GM19467 (cell line): Measurements from ENCODE around the gene SERPINC1.
"Not testable (repeated sequence)": the region's sequence is repeated elsewhere in the genome, so short reads cannot be mapped to it uniquely, and the experiment has no call there.

Experiments
- ATAC-seq: cut with Tn5 transposase; IDR thresholded peaks from one replicate; pipeline ENCODE4 v1.9.1; 2021; ENCODE audit warnings: mild to moderate bottlenecking, moderate library complexity; ENCODE audit not compliant: unreplicated experiment

SERPINC1 gene

DNA sequence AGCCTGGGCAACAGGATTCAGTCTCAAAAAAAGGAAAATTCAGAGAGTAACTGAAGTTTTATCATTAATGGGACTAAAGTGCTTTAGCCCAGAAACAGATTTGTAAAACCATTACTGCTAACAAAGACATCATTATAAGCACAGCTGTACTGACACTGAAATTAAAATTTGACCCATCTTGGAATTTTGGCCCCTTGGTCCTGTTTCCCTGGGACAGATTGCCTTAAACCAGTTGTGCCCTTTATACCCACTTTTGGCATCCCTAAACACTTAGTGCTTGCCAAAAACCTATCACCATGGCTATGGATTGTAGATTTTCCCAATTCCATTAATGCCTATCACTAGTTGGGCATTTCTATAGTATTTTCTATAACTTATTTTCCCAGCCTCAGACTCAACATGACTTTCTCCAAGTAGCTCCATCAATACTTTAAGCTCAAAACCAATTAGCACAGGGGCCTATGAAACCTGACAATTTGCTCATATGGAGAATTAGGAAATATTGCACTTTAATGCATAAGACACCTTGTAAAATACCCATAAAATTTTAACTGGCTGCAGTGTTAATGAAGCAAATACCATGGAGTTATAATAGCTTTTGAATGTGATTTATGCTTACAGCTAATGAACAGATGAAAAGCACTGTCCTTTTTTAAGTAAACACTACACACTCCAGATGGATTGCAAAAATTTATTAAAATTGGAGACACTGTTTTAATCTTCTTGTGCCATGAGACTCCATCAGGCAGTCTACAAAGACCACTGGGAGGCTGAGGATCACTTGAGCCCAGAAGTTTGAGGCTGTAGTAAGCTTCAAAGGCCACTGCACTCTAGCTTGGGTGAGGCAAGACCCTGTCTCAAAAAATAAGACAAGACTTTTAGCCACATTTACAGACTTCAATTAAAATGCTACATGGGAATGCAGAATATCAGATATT lies 53.6 kb downstream of the SERPINC1 start:
- no peak for ATAC-seq

- no peak for ATAC-seq
Observed at GRCh38 chr1:173862769-173863223, 54.3 kb downstream of the SERPINC1 start.

DNA sequence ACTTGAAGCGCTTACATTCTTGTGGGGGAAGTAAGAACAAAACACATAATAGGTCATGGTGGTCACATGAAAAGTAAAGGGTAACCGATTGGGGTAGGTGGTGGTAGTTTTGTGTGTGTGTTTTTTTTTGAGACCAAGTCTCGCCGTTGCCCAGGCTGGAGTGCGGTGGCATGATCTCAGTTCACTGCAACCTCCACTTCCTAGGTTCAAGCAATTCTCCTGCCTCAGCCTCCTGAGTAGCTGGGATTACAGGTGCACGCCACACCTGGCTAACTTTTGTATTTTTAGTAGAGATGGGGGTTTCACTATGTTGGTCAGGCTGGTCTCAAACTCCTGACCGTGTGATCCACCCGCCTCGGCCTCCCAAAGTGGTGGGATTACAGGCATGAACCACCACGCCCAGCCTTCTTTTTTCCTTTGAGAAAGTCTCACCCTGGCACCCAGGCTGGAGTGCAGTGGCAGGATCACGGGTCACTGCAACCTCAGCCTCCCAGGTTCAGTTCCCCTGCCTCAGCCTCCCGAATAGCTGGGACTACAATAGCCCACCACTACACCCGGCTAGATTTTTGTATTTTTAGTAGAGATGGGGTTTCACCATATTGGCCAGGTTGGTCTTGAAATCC lies 54.9 kb downstream of the SERPINC1 start:
- not testable (repeated sequence) for ATAC-seq

DNA sequence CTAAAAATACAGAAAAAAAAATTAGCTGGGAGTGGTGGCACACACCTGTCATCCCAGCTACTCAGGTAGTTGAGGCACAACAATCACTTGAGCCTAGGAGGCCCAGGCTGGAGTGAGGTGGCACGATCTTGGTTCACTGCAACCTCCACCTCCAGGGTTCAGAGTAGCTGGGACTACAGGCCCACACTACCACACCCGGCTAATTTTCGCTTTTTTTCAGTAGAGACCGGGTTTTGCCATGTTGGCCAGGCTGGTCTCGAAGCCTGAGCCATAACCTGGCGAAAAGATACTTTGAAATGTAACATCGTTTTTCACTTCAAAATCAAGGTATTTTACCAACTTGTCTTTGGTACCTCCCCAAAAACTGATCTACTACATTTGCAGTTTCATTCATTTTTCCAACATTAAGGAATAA lies 55.4 kb downstream of the SERPINC1 start:
- ATAC-seq: no peak

DNA sequence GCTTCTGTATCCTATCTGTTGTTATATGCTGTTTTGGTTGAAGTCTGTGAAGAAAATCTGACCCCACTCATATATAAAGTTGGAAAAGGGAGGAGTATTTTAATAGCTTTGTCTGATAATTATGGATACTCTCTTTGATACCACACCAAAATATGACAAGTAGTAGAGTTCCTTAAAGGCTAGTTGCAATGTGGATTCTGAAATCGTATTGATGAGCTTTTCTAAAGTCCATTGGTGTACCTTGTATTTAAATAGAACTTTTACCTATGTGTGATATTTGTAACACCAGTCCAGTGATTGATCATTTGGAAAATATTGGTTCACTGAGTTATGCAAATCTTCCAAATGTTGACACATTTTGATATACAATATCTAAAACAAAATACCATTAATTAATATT lies 57.1 kb downstream of the SERPINC1 start:
- no peak for ATAC-seq

- not testable (repeated sequence) for ATAC-seq
Observed at GRCh38 chr1:173859547-173859946, 57.6 kb downstream of the SERPINC1 start.

DNA sequence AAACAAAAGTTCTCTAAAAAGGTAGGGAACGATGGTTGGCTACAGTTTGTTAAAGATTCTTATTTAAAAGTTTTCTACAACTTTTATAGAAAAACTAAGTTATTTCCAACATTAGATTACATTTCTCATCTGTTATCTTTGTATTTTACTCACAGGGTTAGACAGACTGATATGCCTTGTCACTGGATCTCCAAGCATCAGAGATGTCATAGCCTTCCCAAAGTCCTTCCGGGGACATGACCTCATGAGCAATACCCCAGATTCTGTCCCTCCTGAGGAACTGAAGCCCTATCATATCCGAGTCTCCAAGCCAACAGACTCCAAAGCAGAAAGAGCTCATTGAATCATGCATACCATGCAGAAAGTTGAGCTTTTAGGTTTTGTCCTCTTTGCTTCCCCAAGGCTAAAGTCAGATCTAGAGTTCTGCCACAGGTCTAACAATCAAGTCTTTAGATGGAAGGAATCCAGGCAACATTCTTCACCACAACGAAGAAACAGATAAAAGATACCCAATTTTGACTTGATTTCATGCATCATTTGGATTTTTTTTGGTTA lies 59.7 kb downstream of the SERPINC1 start:
- ATAC-seq: no peak

GRCh38 chr1:173856903-173857302 lies 60.2 kb downstream of the SERPINC1 start:
- no peak for ATAC-seq

DNA sequence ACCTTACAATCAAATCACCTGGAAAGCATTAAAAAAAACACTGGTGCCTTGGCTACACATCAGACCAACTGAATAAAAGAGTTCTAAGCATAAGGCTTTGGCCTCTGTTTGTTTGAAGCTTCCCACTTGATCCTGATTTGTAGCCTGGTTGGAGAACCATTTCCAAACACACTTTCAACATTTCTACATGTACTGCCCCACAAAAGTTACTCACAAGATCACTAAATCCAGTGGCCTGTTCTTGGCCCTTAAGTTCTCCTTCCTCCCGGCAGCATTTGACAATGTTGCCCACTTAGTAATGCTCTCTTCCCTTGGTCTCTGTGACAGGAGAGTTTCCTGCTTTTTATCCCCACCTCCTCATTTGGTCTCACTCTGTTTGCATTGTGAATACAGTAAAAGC lies 61.1 kb downstream of the SERPINC1 start:
- no peak for ATAC-seq
